HG02610 (cell line): ENCODE data around the gene ZNF629.

Experiments
- ATAC-seq: cut with Tn5 transposase; IDR thresholded peaks from one replicate; pipeline ENCODE4 v1.9.1; 2021; ENCODE audit warnings: mild to moderate bottlenecking, moderate library complexity; ENCODE audit not compliant: unreplicated experiment

ZNF629 gene

GRCh38 chr16:30767767-30768465 lies 19.1 kb downstream of the ZNF629 start:
- peak; percentile 42 for ATAC-seq

- no peak for ATAC-seq
Observed at GRCh38 chr16:30766933-30767284, 20.1 kb downstream of the ZNF629 start.

GRCh38 chr16:30766206-30766932 lies 20.6 kb downstream of the ZNF629 start:
- ATAC-seq, result no peak

GRCh38 chr16:30764816-30765465 lies 22.1 kb downstream of the ZNF629 start:
- ATAC-seq, result no peak

- no peak for ATAC-seq
Observed at GRCh38 chr16:30764086-30764485, 22.9 kb downstream of the ZNF629 start.

GRCh38 chr16:30762991-30763725 lies 23.8 kb downstream of the ZNF629 start:
- ATAC-seq, result no peak

GRCh38 chr16:30761928-30762902 lies 24.8 kb downstream of the ZNF629 start, which contains the start of the genes CFAP119 and RNF40:
Gene CFAP119 (minus strand): TSS chr16:30762062. CDS start chr16:30761748, 314 bp downstream.
Gene RNF40 (plus strand): TSS chr16:30762322. CDS start chr16:30762546, 224 bp downstream.
- peak; percentile 80 for ATAC-seq

- peak; percentile 9 for ATAC-seq
Observed at GRCh38 chr16:30761427-30761927, 25.5 kb downstream of the ZNF629 start.

GRCh38 chr16:30760577-30761426 lies 26.2 kb downstream of the ZNF629 start:
- ATAC-seq, result no peak

GRCh38 chr16:30760001-30760559 lies 26.9 kb downstream of the ZNF629 start:
- ATAC-seq, result no peak

- ATAC-seq, result no peak
Observed at GRCh38 chr16:30758988-30759491, 28.0 kb downstream of the ZNF629 start.

- ATAC-seq, result no peak
Observed at GRCh38 chr16:30757316-30757715, 29.7 kb downstream of the ZNF629 start.

- ATAC-seq, result no peak
Observed at GRCh38 chr16:30756781-30757100, 30.3 kb downstream of the ZNF629 start.

GRCh38 chr16:30755955-30756780 lies 30.8 kb downstream of the ZNF629 start:
- ATAC-seq, result no peak

- no peak for ATAC-seq
Observed at GRCh38 chr16:30753596-30753995, 33.4 kb downstream of the ZNF629 start.

GRCh38 chr16:30750876-30751465 lies 36.0 kb downstream of the ZNF629 start:
- ATAC-seq, result no peak

- no peak for ATAC-seq
Observed at GRCh38 chr16:30750201-30750600, 36.8 kb downstream of the ZNF629 start.
